SK-N-SH (cell line): ENCODE results near the gene HK1.
"Not testable (repeated sequence)": the region's sequence is repeated elsewhere in the genome, so short reads cannot be mapped to it uniquely, and the experiment has no call there.

Source experiments
- EP300 ChIP-seq, 2 experiments: IDR thresholded peaks; 2 replicates each; pipeline versions ENCODE4 v1.4.0 to v1.6.1; 2012; ENCODE audit warnings: borderline replicate concordance in 1 of 2, low read depth in 1 of 2, low read length in 1 of 2
- EZH2phosphoT487 ChIP-seq: fragments of 200-600 bp; sonication (generic); IDR thresholded peaks from 2 replicates; pipeline ENCODE4 v1.6.1; 2017; ENCODE audit warnings: low read depth, mixed run types, mild to moderate bottlenecking, antibody characterized with exemption, moderate library complexity, borderline replicate concordance
- FOXM1 ChIP-seq: IDR thresholded peaks from 2 replicates; pipeline ENCODE4 v1.4.0; 2012; ENCODE audit warnings: low read depth, mild to moderate bottlenecking
- GATA2 ChIP-seq: sonication (generic); formaldehyde crosslinking; IDR thresholded peaks from 2 replicates; pipeline ENCODE4 v1.5.0; 2020; ENCODE audit warnings: mild to moderate bottlenecking, missing genetic modification reagents
- MXI1 ChIP-seq: IDR thresholded peaks from 2 replicates; pipeline ENCODE4 v1.6.1; 2012; ENCODE audit warnings: mild to moderate bottlenecking, low read depth, low read length, improper control_type of control experiment
- POLR2AphosphoS5 ChIP-seq: IDR thresholded peaks from 2 replicates; pipeline ENCODE4 v1.6.1; 2012; ENCODE audit warnings: low read depth, low read length
- RAD21 ChIP-seq: IDR thresholded peaks from 2 replicates; pipeline ENCODE4 v1.6.1; 2012; ENCODE audit warnings: mild to moderate bottlenecking, low read length
- SMC3 ChIP-seq: IDR thresholded peaks from 2 replicates; pipeline ENCODE4 v1.6.1; 2012; ENCODE audit warnings: low read depth, low read length, improper control_type of control experiment
- TAF1 ChIP-seq: IDR thresholded peaks from 2 replicates; pipeline ENCODE4 v1.6.1; 2012; ENCODE audit warnings: low read depth, mild to moderate bottlenecking, low read length, moderate library complexity, borderline replicate concordance
- TEAD4 ChIP-seq: IDR thresholded peaks from 2 replicates; pipeline ENCODE4 v1.4.0; 2012; ENCODE audit warnings: mild to moderate bottlenecking, borderline replicate concordance; ENCODE audit not compliant: insufficient read depth
- TF ChIP-seq, protein P1 (sequence below): fragments of 200-600 bp; sonication (generic); IDR thresholded peaks from 2 replicates; pipeline ENCODE4 v1.6.1; 2017; ENCODE audit warnings: antibody characterized with exemption, mild to moderate bottlenecking, moderate library complexity
- TF ChIP-seq, protein P2 (sequence below): fragments of 150-350 bp; IDR thresholded peaks from 2 replicates; pipeline ENCODE4 v1.6.1; 2016; ENCODE audit warnings: mild to moderate bottlenecking, low read depth, low read length
- TF ChIP-seq, protein P3 (sequence below): IDR thresholded peaks from 2 replicates; pipeline ENCODE4 v1.4.0; 2012; ENCODE audit warnings: low read depth, borderline replicate concordance
- TF ChIP-seq, protein P4 (sequence below): IDR thresholded peaks from 2 replicates; pipeline ENCODE4 v1.6.1; 2012; ENCODE audit warnings: mild to moderate bottlenecking, low read depth, low read length, moderate library complexity

DNA sequence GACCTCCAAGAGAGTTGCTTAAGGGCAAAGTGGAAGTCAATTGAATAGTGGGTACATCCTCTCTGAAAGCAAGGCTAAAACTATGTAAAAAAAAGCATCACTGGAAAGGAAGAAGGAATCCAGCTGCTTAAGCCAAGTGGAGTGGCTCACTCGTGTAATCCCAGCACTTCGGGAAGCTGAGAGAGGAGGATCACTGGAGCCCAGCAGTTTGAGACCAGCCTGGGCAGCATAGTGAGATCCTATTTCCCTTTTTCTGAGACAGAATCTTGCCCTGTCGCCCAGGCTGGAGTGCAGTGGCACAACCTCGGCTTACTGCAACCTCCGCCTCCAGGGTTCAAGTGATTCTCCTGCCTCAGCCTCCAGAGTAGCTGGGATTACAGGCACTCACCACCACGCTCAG lies 6.1 kb downstream of the HK1 start:
- TF ChIP-seq, protein P1, sequence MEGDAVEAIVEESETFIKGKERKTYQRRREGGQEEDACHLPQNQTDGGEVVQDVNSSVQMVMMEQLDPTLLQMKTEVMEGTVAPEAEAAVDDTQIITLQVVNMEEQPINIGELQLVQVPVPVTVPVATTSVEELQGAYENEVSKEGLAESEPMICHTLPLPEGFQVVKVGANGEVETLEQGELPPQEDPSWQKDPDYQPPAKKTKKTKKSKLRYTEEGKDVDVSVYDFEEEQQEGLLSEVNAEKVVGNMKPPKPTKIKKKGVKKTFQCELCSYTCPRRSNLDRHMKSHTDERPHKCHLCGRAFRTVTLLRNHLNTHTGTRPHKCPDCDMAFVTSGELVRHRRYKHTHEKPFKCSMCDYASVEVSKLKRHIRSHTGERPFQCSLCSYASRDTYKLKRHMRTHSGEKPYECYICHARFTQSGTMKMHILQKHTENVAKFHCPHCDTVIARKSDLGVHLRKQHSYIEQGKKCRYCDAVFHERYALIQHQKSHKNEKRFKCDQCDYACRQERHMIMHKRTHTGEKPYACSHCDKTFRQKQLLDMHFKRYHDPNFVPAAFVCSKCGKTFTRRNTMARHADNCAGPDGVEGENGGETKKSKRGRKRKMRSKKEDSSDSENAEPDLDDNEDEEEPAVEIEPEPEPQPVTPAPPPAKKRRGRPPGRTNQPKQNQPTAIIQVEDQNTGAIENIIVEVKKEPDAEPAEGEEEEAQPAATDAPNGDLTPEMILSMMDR, result not testable (repeated sequence)
- not testable (repeated sequence) for TF ChIP-seq RAD21; MXI1; FOXM1; EZH2phosphoT487; SMC3; POLR2AphosphoS5; EP300 (IDR thresholded peaks at IDR 0.05; ENCODE audit: borderline replicate concordance in 1 of 2, low read depth in 1 of 2, low read length in 1 of 2); TAF1; GATA2 (CRISPR knock-in tag); TEAD4
- TF ChIP-seq, protein P2, sequence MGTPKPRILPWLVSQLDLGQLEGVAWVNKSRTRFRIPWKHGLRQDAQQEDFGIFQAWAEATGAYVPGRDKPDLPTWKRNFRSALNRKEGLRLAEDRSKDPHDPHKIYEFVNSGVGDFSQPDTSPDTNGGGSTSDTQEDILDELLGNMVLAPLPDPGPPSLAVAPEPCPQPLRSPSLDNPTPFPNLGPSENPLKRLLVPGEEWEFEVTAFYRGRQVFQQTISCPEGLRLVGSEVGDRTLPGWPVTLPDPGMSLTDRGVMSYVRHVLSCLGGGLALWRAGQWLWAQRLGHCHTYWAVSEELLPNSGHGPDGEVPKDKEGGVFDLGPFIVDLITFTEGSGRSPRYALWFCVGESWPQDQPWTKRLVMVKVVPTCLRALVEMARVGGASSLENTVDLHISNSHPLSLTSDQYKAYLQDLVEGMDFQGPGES, result not testable (repeated sequence)
- TF ChIP-seq, protein P3, sequence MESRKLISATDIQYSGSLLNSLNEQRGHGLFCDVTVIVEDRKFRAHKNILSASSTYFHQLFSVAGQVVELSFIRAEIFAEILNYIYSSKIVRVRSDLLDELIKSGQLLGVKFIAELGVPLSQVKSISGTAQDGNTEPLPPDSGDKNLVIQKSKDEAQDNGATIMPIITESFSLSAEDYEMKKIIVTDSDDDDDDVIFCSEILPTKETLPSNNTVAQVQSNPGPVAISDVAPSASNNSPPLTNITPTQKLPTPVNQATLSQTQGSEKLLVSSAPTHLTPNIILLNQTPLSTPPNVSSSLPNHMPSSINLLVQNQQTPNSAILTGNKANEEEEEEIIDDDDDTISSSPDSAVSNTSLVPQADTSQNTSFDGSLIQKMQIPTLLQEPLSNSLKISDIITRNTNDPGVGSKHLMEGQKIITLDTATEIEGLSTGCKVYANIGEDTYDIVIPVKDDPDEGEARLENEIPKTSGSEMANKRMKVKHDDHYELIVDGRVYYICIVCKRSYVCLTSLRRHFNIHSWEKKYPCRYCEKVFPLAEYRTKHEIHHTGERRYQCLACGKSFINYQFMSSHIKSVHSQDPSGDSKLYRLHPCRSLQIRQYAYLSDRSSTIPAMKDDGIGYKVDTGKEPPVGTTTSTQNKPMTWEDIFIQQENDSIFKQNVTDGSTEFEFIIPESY, result not testable (repeated sequence)
- TF ChIP-seq, protein P4, sequence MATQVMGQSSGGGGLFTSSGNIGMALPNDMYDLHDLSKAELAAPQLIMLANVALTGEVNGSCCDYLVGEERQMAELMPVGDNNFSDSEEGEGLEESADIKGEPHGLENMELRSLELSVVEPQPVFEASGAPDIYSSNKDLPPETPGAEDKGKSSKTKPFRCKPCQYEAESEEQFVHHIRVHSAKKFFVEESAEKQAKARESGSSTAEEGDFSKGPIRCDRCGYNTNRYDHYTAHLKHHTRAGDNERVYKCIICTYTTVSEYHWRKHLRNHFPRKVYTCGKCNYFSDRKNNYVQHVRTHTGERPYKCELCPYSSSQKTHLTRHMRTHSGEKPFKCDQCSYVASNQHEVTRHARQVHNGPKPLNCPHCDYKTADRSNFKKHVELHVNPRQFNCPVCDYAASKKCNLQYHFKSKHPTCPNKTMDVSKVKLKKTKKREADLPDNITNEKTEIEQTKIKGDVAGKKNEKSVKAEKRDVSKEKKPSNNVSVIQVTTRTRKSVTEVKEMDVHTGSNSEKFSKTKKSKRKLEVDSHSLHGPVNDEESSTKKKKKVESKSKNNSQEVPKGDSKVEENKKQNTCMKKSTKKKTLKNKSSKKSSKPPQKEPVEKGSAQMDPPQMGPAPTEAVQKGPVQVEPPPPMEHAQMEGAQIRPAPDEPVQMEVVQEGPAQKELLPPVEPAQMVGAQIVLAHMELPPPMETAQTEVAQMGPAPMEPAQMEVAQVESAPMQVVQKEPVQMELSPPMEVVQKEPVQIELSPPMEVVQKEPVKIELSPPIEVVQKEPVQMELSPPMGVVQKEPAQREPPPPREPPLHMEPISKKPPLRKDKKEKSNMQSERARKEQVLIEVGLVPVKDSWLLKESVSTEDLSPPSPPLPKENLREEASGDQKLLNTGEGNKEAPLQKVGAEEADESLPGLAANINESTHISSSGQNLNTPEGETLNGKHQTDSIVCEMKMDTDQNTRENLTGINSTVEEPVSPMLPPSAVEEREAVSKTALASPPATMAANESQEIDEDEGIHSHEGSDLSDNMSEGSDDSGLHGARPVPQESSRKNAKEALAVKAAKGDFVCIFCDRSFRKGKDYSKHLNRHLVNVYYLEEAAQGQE, result not testable (repeated sequence)
